Stimulated activated CD4-positive, alpha-beta T cell treated with anti-CD3 and anti-CD28 coated beads, Interleukin-1b, Interleukin-23, amount 100 ng/mL, for 24 hours (primary cell): Measurements from ENCODE around the gene CYB5R3.
"Not testable (repeated sequence)": the region's sequence is repeated elsewhere in the genome, so short reads cannot be mapped to it uniquely, and the experiment has no call there.

Experiments
- DNase-seq, 4 experiments: peaks; one replicate each; pipeline ENCODE4 v3.0.0-alpha.2; 2020; ENCODE audit warnings: low read depth in 4 of 4, low spot score in 1 of 4

CYB5R3 gene

GRCh38 chr22:42575996-42576574, 73.1 kb downstream of the CYB5R3 start:
- not testable (repeated sequence) for DNase-seq

GRCh38 chr22:42574468-42574867, 74.7 kb downstream of the CYB5R3 start:
- DNase-seq = not testable (repeated sequence)

GRCh38 chr22:42574046-42574445, 75.1 kb downstream of the CYB5R3 start:
- DNase-seq = not testable (repeated sequence)

- not testable (repeated sequence) for DNase-seq
Observed at GRCh38 chr22:42571068-42571467, 78.1 kb downstream of the CYB5R3 start.

- DNase-seq = not testable (repeated sequence)
Observed at GRCh38 chr22:42570580-42570979, 78.6 kb downstream of the CYB5R3 start.

GRCh38 chr22:42567950-42568349, 81.2 kb downstream of the CYB5R3 start:
- DNase-seq = not testable (repeated sequence)
